T-cell (primary cell): ENCODE results near the gene CTSL. TPM values are rescaled to one million over a fixed set of nuclear protein-coding genes. Genes with fewer than 3 reads are reported as not detected.

ENCODE experiments used
- ATAC-seq, 4 experiments: fragments of 200-7000 bp in 3 of 4; fragments of 150-1000 bp in 1 of 4; cut with Tn5 transposase; replicated peaks in 1 of 4; 1 replicate in 3 of 4; 2 replicates in 1 of 4; pipeline ENCODE4 v1.10.0; 2021; ENCODE audit warnings: moderate library complexity in 3 of 4, mild to moderate bottlenecking in 2 of 4, moderate number of reproducible peaks in 1 of 4
- CTCF ChIA-PET, 2 donors: fragments of 300-600 bp; sonication (Branson Sonifier 250); formaldehyde crosslinking; loops; one replicate each; lab custom pipeline; 2022; ENCODE audit warnings: antibody characterized with exemption in 2 of 2; lab: Charles Lee
- POLR2A ChIA-PET, 2 donors: fragments of 300-600 bp; sonication (Branson Sonifier 250); formaldehyde crosslinking; loops; one replicate each; lab custom pipeline; 2022; ENCODE audit warnings: antibody characterized with exemption in 2 of 2; lab: Charles Lee
- DNase-seq, 35 experiments: peaks; one replicate each; pipeline versions ENCODE4 v3.0.0 to v3.0.0-alpha.2; 2013 to 2023
- H3K27ac ChIP-seq: one replicate; pipeline ENCODE4 v1.5.1; 2013; ENCODE audit warnings: low read length
- H3K27me3 ChIP-seq, 2 experiments: replicated peaks in 1 of 2; 1 replicate in 1 of 2; 2 replicates in 1 of 2; pipeline versions ENCODE4 v1.6.1 to v1.7.0; 2013; ENCODE audit warnings: low read length in 1 of 2, mixed read lengths in 1 of 2; ENCODE audit not compliant: control insufficient read depth in 2 of 2, insufficient read depth in 2 of 2; ENCODE audit errors: extremely low read depth in 1 of 2
- H3K36me3 ChIP-seq, 2 donors: 1 replicate in 1 of 2; 2 replicates in 1 of 2; pipeline versions ENCODE4 v1.6.1 to v1.7.0; 2013; ENCODE audit warnings: low read length in 1 of 2; ENCODE audit not compliant: control insufficient read depth in 2 of 2, insufficient read depth in 1 of 2; ENCODE audit errors: extremely low read depth in 1 of 2
- H3K4me1 ChIP-seq, 2 experiments: 1 replicate in 1 of 2; 2 replicates in 1 of 2; pipeline versions ENCODE4 v1.6.1 to v1.7.0; 2013; ENCODE audit warnings: low read length in 2 of 2, mixed read lengths in 1 of 2; ENCODE audit not compliant: insufficient read depth in 2 of 2, control insufficient read depth in 1 of 2; ENCODE audit errors: extremely low read depth in 1 of 2
- H3K4me3 ChIP-seq, 2 donors: 1 replicate in 1 of 2; 2 replicates in 1 of 2; pipeline versions ENCODE4 v1.5.1 to v1.7.0; 2013; ENCODE audit warnings: mild to moderate bottlenecking in 2 of 2, low read length in 1 of 2, moderate library complexity in 1 of 2; ENCODE audit not compliant: control insufficient read depth in 1 of 2; ENCODE audit errors: extremely low read depth in 1 of 2
- H3K9me3 ChIP-seq: 2 replicates; pipeline ENCODE4 v1.7.0; 2013
- H3K27ac Mint-ChIP-seq, 2 donors: one replicate each; pipeline ENCODE4 v1.8.0; 2020 to 2021; ENCODE audit warnings: mild to moderate bottlenecking in 2 of 2, mixed read lengths in 2 of 2
- H3K27me3 Mint-ChIP-seq, 2 donors: one replicate each; pipeline ENCODE4 v1.8.0; 2021 to 2022; ENCODE audit warnings: mixed read lengths in 2 of 2
- H3K36me3 Mint-ChIP-seq: one replicate; pipeline ENCODE4 v1.8.0; 2021; ENCODE audit warnings: mixed read lengths
- H3K4me1 Mint-ChIP-seq, 3 donors: one replicate each; pipeline ENCODE4 v1.8.0; 2020 to 2022; ENCODE audit warnings: mixed read lengths in 3 of 3, mild to moderate bottlenecking in 1 of 3
- H3K4me3 Mint-ChIP-seq, 3 donors: one replicate each; pipeline ENCODE4 v1.8.0; 2020 to 2022; ENCODE audit warnings: mild to moderate bottlenecking in 3 of 3, mixed read lengths in 3 of 3, moderate library complexity in 3 of 3
- H3K9me3 Mint-ChIP-seq, 3 donors: one replicate each; pipeline ENCODE4 v1.8.0; 2020 to 2022; ENCODE audit warnings: mixed read lengths in 3 of 3
- WGBS: methylation state at CpG from one replicate; pipeline ENCODE4 v1.1.5; 2013; ENCODE audit warnings: missing lambda C conversion rate; ENCODE audit not compliant: insufficient coverage; 5-methylcytosine and 5-hydroxymethylcytosine counted together
- total RNA-seq, 35 experiments: library from RNA in 6 of 35; stranded (reverse) in 6 of 35; fragments of 120-200 nt in 1 of 35; gene quantifications; one replicate each; pipeline versions ENCODE4 v1.2.1 to v1.2.4 and lab custom pipeline; 2013 to 2026

Gene CTSL
- total RNA-seq, 5 donors from 2014 or later (not counting 1 experiment from before 2014, with no cell fraction given), result 0.54 to 141 (median 54.5) TPM

- no peak overlapping the region for H3K4me3 ChIP-seq
- peaks cover 35 to 55% of the 10 kb centered on the region in 2 experiments for H3K4me1 ChIP-seq
- H3K4me3 Mint-ChIP-seq, result no peak overlapping the region
- H3K27me3 ChIP-seq, result peaks cover 0 to 7% of the 10 kb centered on the region in 2 experiments
- no peaks in the 10 kb centered on the region for H3K36me3 ChIP-seq
- 88% methylated on average over 7 of the region's 9 CpGs for WGBS
- DNase-seq (no peak), ATAC-seq (no peak)
- no peaks in the 10 kb centered on the region for H3K9me3 ChIP-seq
- no peaks in the 10 kb centered on the region for H3K9me3 Mint-ChIP-seq
- no peaks in the 10 kb centered on the region for H3K36me3 Mint-ChIP-seq
- H3K4me1 Mint-ChIP-seq, result peaks cover 33 to 45% (median 35%) of the 10 kb centered on the region in 3 donors
- ChIA-PET CTCF (no interaction called here), POLR2A (interaction anchor here in 1 of 2 donors (0.6 kb wide), 1 partner anchor 28 kb away, joined by 3 read pairs; no protein-coding TSS in a partner anchor)
- H3K27ac ChIP-seq, result no peak overlapping the region
- no peak overlapping the region for H3K27ac Mint-ChIP-seq
- H3K27me3 Mint-ChIP-seq, result peaks cover 0 to 5% of the 10 kb centered on the region in 2 donors
Observed at GRCh38 chr9:87711857-87712800, 13.8 kb upstream of the CTSL start.

DNA sequence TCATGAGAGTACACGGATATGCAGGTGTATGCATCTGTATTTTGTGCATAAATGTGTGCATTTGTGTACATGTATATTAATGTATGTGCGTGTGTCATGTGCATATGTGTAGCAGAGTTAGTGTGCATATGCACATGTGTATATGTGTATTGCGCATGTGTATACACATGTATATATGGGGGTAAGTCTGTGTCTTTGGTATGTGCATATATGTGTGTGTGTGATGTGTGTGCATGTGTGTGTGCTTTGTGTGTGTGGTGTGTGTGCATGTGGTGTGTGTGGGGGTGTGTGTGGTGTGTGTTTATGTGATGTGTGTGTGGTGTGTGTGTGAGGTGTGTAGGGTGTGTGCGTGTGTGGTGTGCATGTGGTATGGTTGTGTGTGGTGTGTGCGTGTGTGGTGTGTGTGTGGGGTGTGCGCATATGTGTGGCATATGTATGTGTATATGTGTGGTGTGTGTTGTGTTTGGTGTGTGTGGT is 13.1 kb upstream of the CTSL start:
- H3K4me1 ChIP-seq, result peaks cover 30 to 48% of the 10 kb centered on the region in 2 experiments
- no peaks in the 10 kb centered on the region for H3K36me3 ChIP-seq
- H3K4me3 ChIP-seq, result no peak overlapping the region
- Mint-ChIP-seq H3K9me3 (no peaks in the 10 kb centered on the region), H3K27me3 (peaks cover 0 to 2% of the 10 kb centered on the region in 2 donors), H3K4me1 (peaks cover 29 to 39% (median 31%) of the 10 kb centered on the region in 3 donors), H3K4me3 (no peak overlapping the region), H3K36me3 (no peaks in the 10 kb centered on the region), H3K27ac (no peak overlapping the region)
- peaks cover 0 to 4% of the 10 kb centered on the region in 2 experiments for H3K27me3 ChIP-seq
- ATAC-seq, result no peak
- no peak for DNase-seq
- WGBS, result 96% methylated on average over 5 of the region's 6 CpGs
- H3K9me3 ChIP-seq, result no peaks in the 10 kb centered on the region
- ChIA-PET CTCF (no interaction called here), POLR2A (no interaction called here)
- H3K27ac ChIP-seq, result no peak overlapping the region

DNA sequence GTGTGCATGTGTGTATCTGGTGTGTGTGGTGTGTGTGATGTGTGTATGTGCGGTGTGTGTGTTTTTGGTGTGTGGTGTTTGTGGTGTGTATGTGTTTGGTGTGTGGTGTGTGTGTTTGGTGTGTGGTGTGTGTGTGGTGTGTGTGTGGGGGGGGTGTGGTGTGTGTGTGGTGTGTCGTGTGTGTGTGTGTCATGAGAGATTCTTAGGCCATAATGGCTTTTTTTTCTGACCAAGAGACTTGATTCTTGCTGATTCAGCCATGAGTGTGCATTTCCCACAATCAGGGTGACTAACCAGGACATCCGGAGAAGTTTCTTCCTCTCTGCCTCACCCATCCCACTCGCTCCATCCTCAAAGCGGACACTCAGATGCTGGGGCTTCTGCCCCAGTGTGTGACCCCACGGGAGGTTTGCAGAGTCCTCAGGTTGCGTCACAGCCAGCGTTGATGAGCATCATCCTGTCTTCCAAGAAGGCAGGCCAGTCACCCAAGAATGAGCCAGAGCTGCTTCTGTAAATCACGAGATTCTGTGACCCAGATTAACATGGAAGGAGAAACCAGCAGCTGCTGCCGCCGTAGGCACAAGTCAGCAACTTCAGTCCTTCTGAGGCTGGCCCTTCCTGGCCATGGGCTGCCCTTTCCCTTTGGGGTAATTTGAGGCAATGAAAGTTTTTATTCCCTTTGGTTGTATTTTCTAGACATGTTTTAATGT is 12.5 kb upstream of the CTSL start:
- Mint-ChIP-seq H3K4me1 (peaks cover 24 to 35% (median 27%) of the 10 kb centered on the region in 3 donors), H3K27me3 (no peaks in the 10 kb centered on the region), H3K36me3 (no peaks in the 10 kb centered on the region), H3K27ac (peak overlapping the region in 1 of 2 donors; percentile 48), H3K4me3 (no peak overlapping the region), H3K9me3 (no peaks in the 10 kb centered on the region)
- no peak overlapping the region for H3K4me3 ChIP-seq
- no peaks in the 10 kb centered on the region for H3K36me3 ChIP-seq
- H3K4me1 ChIP-seq, result peaks cover 29 to 42% of the 10 kb centered on the region in 2 experiments
- no peaks in the 10 kb centered on the region for H3K9me3 ChIP-seq
- peaks cover 0 to 4% of the 10 kb centered on the region in 2 experiments for H3K27me3 ChIP-seq
- WGBS, result 54% methylated on average over 9 of the region's 11 CpGs
- ChIA-PET CTCF (no interaction called here), POLR2A (no interaction called here)
- peak in 4 of 35 experiments; percentile 7 to 40 (median 17) for DNase-seq
- ATAC-seq, result no peak
- H3K27ac ChIP-seq, result no peak overlapping the region

DNA sequence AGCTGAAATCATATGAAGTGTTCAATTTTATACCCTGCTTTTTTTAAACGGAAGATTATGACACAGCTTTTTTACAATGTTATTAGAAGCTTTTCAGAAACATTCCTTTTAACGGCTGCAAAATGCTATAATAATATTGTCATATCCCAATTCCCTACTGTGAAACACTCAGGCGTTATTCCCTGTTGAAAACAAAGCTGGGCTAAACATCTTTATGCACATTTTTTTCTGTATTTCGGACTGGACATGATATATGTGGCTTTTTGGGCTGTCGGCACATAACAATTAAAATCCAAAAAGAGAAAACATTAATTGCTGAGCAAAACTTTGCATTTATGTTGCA is 12.0 kb upstream of the CTSL start:
- Mint-ChIP-seq H3K9me3 (no peaks in the 10 kb centered on the region), H3K27me3 (no peaks in the 10 kb centered on the region), H3K4me1 (peaks cover 19 to 30% (median 22%) of the 10 kb centered on the region in 3 donors), H3K27ac (peak overlapping the region in 1 of 2 donors; percentile 6), H3K4me3 (no peak overlapping the region), H3K36me3 (no peaks in the 10 kb centered on the region)
- ChIA-PET POLR2A (no interaction called here), CTCF (interaction anchor here in 1 of 2 donors (0.5 kb wide), 1 partner anchor 600 kb away, joined by 3 read pairs; no protein-coding TSS in a partner anchor)
- DNase-seq (no peak), ATAC-seq (no peak)
- H3K4me3 ChIP-seq, result no peak overlapping the region
- H3K9me3 ChIP-seq, result no peaks in the 10 kb centered on the region
- WGBS, result no CpG with 5 or more reads among the region's 5 CpGs
- H3K27me3 ChIP-seq, result peaks cover 0 to 4% of the 10 kb centered on the region in 2 experiments
- peaks cover 28 to 38% of the 10 kb centered on the region in 2 experiments for H3K4me1 ChIP-seq
- H3K27ac ChIP-seq, result no peak overlapping the region
- no peaks in the 10 kb centered on the region for H3K36me3 ChIP-seq

DNA sequence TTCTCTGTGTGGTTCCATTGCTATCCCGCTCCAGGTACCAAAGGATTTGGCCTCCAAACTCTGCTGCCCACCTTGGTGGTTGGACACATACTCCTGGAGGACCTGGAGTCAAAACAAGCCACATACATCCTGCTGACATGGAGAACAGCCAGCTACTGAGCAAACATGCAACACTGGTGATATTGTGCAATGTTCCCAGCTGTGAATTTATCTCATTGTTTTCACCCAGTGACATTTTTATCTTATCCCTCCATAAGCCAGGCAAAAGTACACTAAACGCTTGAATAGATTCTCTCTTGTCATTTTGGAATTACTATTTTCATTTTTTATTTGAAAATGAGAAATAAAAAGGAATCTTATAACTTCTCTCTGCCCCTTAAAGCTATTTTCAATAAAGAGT is 11.1 kb upstream of the CTSL start:
- Mint-ChIP-seq H3K36me3 (no peaks in the 10 kb centered on the region), H3K9me3 (no peaks in the 10 kb centered on the region), H3K4me3 (no peak overlapping the region), H3K27ac (no peak overlapping the region), H3K4me1 (peaks cover 10 to 21% (median 13%) of the 10 kb centered on the region in 3 donors), H3K27me3 (no peaks in the 10 kb centered on the region)
- Histone ChIP-seq H3K9me3 (no peaks in the 10 kb centered on the region), H3K27me3 (peaks cover 0 to 3% of the 10 kb centered on the region in 2 experiments), H3K36me3 (no peaks in the 10 kb centered on the region), H3K27ac (no peak overlapping the region), H3K4me1 (peaks cover 19 to 30% of the 10 kb centered on the region in 2 experiments), H3K4me3 (no peak overlapping the region)
- ATAC-seq, result no peak
- CTCF ChIA-PET, result interaction anchor here in 1 of 2 donors (0.6 kb wide), 1 partner anchor 1315 kb away, joined by 3 read pairs; no protein-coding TSS in a partner anchor
- no peak for DNase-seq
- 100% methylated on average over 1 of the region's 2 CpGs for WGBS
- POLR2A ChIA-PET, result interaction anchor here in 1 of 2 donors (0.6 kb wide), 1 partner anchor 10 kb away, joined by 7 read pairs; no protein-coding TSS in a partner anchor

DNA sequence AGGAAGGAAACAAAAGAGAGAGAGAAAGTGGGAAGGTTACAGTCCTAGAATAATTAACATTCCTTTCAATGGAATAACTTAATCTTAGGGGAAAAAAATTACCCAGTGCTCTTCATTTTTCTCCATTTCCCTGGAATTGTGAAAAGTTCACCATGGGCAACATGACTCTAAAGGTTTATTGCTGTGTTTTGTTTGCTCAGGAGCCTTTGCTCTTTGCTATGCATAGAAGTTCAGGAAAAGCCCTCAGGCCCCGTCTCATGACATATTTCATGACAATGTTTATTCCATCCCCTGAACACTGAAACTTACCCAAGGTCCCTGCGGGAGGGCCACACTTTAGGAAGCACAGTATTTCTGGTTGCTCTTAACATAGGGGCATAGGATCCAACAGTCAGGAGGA is 9.8 kb upstream of the CTSL start:
- Histone ChIP-seq H3K9me3 (no peaks in the 10 kb centered on the region), H3K27me3 (peaks cover 0 to 2% of the 10 kb centered on the region in 2 experiments), H3K27ac (no peak overlapping the region), H3K4me1 (peaks cover 7 to 22% of the 10 kb centered on the region in 2 experiments), H3K36me3 (no peaks in the 10 kb centered on the region), H3K4me3 (no peak overlapping the region)
- Mint-ChIP-seq H3K9me3 (no peaks in the 10 kb centered on the region), H3K4me3 (no peak overlapping the region), H3K27ac (no peak overlapping the region), H3K4me1 (peaks cover 0 to 13% (median 5%) of the 10 kb centered on the region in 3 donors), H3K27me3 (no peaks in the 10 kb centered on the region), H3K36me3 (no peaks in the 10 kb centered on the region)
- ATAC-seq, result no peak
- WGBS, result no CpG with 5 or more reads among the region's 2 CpGs
- no peak for DNase-seq
- ChIA-PET POLR2A (no interaction called here), CTCF (no interaction called here)
